Subcutaneous abdominal adipose tissue (tissue), 5 donors: Measurements from ENCODE around the gene S1PR5.

ENCODE experiments used
- H3K27ac ChIP-seq: one replicate; pipeline ENCODE4 v1.7.0; 2013; ENCODE audit warnings: low read depth, mild to moderate bottlenecking, inconsistent platforms, low read length, moderate library complexity
- H3K27me3 ChIP-seq, 5 donors: one replicate each; pipeline ENCODE4 v1.7.0; 2013; ENCODE audit warnings: low read length in 5 of 5, inconsistent platforms in 1 of 5; ENCODE audit not compliant: control insufficient read depth in 5 of 5, insufficient read depth in 4 of 5
- H3K36me3 ChIP-seq, 5 donors: one replicate each; pipeline ENCODE4 v1.7.0; 2013; ENCODE audit warnings: low read length in 5 of 5; ENCODE audit not compliant: control insufficient read depth in 5 of 5, insufficient read depth in 5 of 5
- H3K4me1 ChIP-seq, 5 donors: one replicate each; pipeline ENCODE4 v1.7.0; 2013; ENCODE audit warnings: low read length in 5 of 5, mild to moderate bottlenecking in 3 of 5, moderate library complexity in 1 of 5; ENCODE audit not compliant: control insufficient read depth in 5 of 5, insufficient read depth in 5 of 5
- H3K4me3 ChIP-seq, 5 donors: one replicate each; pipeline ENCODE4 v1.7.0; 2013; ENCODE audit warnings: low read length in 5 of 5, low read depth in 1 of 5
- H3K9ac ChIP-seq, 5 donors: one replicate each; pipeline ENCODE4 v1.7.0; 2013; ENCODE audit warnings: low read length in 5 of 5, mild to moderate bottlenecking in 4 of 5, moderate library complexity in 3 of 5
- H3K9me3 ChIP-seq, 5 donors: one replicate each; pipeline ENCODE4 v1.7.0; 2013; ENCODE audit warnings: low read length in 5 of 5; ENCODE audit not compliant: control insufficient read depth in 5 of 5
- donor health status: healthy.
- donor health status: healthy.
- donor health status: healthy.
- donor health status: healthy.
- donor health status: healthy.

Gene S1PR5

GRCh38 chr19:10517361-10517759 is at the start of gene S1PR5:
Gene S1PR5 (minus strand): TSS chr19:10517447. CDS start chr19:10515011, 2,436 bp downstream.
- Histone ChIP-seq H3K9ac (peak within 1 kb of the TSS in 2 of 5 donors; percentile 30 to 37), H3K4me1 (peaks cover 0 to 31% (median 20%) of the 10 kb centered on the region in 5 donors), H3K27ac (no peak within 1 kb of the TSS), H3K36me3 (no peaks in the 10 kb centered on the region), H3K27me3 (peaks cover 36 to 71% (median 51%) of the 10 kb centered on the region in 5 donors), H3K4me3 (peak within 1 kb of the TSS in 4 of 5 donors; percentile 35 to 56 (median 42)), H3K9me3 (no peaks in the 10 kb centered on the region)

GRCh38 chr19:10566658-10567410 is 49.6 kb upstream of the S1PR5 start:
- peak overlapping the region; percentile 75 for H3K27ac ChIP-seq
- H3K4me1 ChIP-seq: peaks cover 5 to 41% (median 40%) of the 10 kb centered on the region in 5 donors
- H3K4me3 ChIP-seq: peak overlapping the region in 4 of 5 donors; percentile 72 to 93 (median 80)
- no peaks in the 10 kb centered on the region for H3K36me3 ChIP-seq
- H3K9ac ChIP-seq: peak overlapping the region in 3 of 5 donors; percentile 43 to 63 (median 48)
- H3K27me3 ChIP-seq: no peaks in the 10 kb centered on the region
- no peaks in the 10 kb centered on the region for H3K9me3 ChIP-seq

- H3K36me3 ChIP-seq: peaks cover 0 to 3% (median 0%) of the 10 kb centered on the region in 5 donors
- H3K9ac ChIP-seq: peak overlapping the region in 3 of 5 donors; percentile 30 to 63 (median 48)
- H3K4me1 ChIP-seq: peaks cover 5 to 41% (median 40%) of the 10 kb centered on the region in 5 donors
- H3K27me3 ChIP-seq: no peaks in the 10 kb centered on the region
- peak overlapping the region; percentile 75 for H3K27ac ChIP-seq
- H3K4me3 ChIP-seq: peak overlapping the region; percentile 65 to 93 (median 73)
- no peaks in the 10 kb centered on the region for H3K9me3 ChIP-seq
Measured at GRCh38 chr19:10566408-10566657, 49.1 kb upstream of the S1PR5 start.

GRCh38 chr19:10565567-10566407 is 48.5 kb upstream of the S1PR5 start, which contains the start of gene KRI1:
Gene KRI1 (minus strand): TSS chr19:10566010. CDS start chr19:10565999, 11 bp downstream.
- no peaks in the 10 kb centered on the region for H3K27me3 ChIP-seq
- H3K9me3 ChIP-seq: no peaks in the 10 kb centered on the region
- peak within 1 kb of the TSS; percentile 72 to 93 (median 83) for H3K4me3 ChIP-seq
- H3K36me3 ChIP-seq: peaks cover 0 to 8% (median 5%) of the 10 kb centered on the region in 5 donors
- H3K9ac ChIP-seq: peak within 1 kb of the TSS in 4 of 5 donors; percentile 83 to 89 (median 86)
- H3K27ac ChIP-seq: peak within 1 kb of the TSS; percentile 75
- H3K4me1 ChIP-seq: peaks cover 5 to 41% (median 40%) of the 10 kb centered on the region in 5 donors

- Histone ChIP-seq H3K4me1 (peaks cover 5 to 41% (median 40%) of the 10 kb centered on the region in 5 donors), H3K27me3 (no peaks in the 10 kb centered on the region), H3K9ac (peak overlapping the region in 4 of 5 donors; percentile 83 to 89 (median 86)), H3K4me3 (peak overlapping the region; percentile 70 to 93 (median 83)), H3K36me3 (peaks cover 0 to 15% (median 12%) of the 10 kb centered on the region in 5 donors), H3K27ac (peak overlapping the region; percentile 46), H3K9me3 (no peaks in the 10 kb centered on the region)
Measured at GRCh38 chr19:10565028-10565566, 47.9 kb upstream of the S1PR5 start.

- no peak overlapping the region for H3K9ac ChIP-seq
- no peaks in the 10 kb centered on the region for H3K27me3 ChIP-seq
- H3K4me1 ChIP-seq: peaks cover 5 to 26% (median 25%) of the 10 kb centered on the region in 5 donors
- H3K27ac ChIP-seq: no peak overlapping the region
- no peaks in the 10 kb centered on the region for H3K9me3 ChIP-seq
- H3K36me3 ChIP-seq: peaks cover 0 to 34% (median 32%) of the 10 kb centered on the region in 5 donors
- H3K4me3 ChIP-seq: no peak overlapping the region
Measured at GRCh38 chr19:10562609-10563008, 45.4 kb upstream of the S1PR5 start.

- Histone ChIP-seq H3K27ac (no peak overlapping the region), H3K27me3 (no peaks in the 10 kb centered on the region), H3K9me3 (no peaks in the 10 kb centered on the region), H3K4me1 (peaks cover 0 to 12% (median 8%) of the 10 kb centered on the region in 5 donors), H3K36me3 (peaks cover 0 to 52% (median 46%) of the 10 kb centered on the region in 5 donors), H3K9ac (no peak overlapping the region), H3K4me3 (no peak overlapping the region)
Measured at GRCh38 chr19:10560154-10560553, 42.9 kb upstream of the S1PR5 start.

- H3K9ac ChIP-seq: no peak overlapping the region
- peaks cover 0 to 76% (median 69%) of the 10 kb centered on the region in 5 donors for H3K36me3 ChIP-seq
- no peaks in the 10 kb centered on the region for H3K9me3 ChIP-seq
- peaks cover 0 to 7% (median 0%) of the 10 kb centered on the region in 5 donors for H3K4me1 ChIP-seq
- no peak overlapping the region for H3K27ac ChIP-seq
- no peak overlapping the region for H3K4me3 ChIP-seq
- H3K27me3 ChIP-seq: no peaks in the 10 kb centered on the region
Measured at GRCh38 chr19:10557603-10558197, 40.5 kb upstream of the S1PR5 start.

GRCh38 chr19:10555610-10555973 is 38.3 kb upstream of the S1PR5 start:
- no peaks in the 10 kb centered on the region for H3K27me3 ChIP-seq
- peaks cover 0 to 7% (median 0%) of the 10 kb centered on the region in 5 donors for H3K4me1 ChIP-seq
- peaks cover 0 to 2% (median 0%) of the 10 kb centered on the region in 5 donors for H3K9me3 ChIP-seq
- peaks cover 0 to 83% (median 74%) of the 10 kb centered on the region in 5 donors for H3K36me3 ChIP-seq
- H3K4me3 ChIP-seq: no peak overlapping the region
- H3K27ac ChIP-seq: no peak overlapping the region
- no peak overlapping the region for H3K9ac ChIP-seq
